ENCODE measurements around the gene PAPOLG. TPM values are rescaled to one million over a fixed set of nuclear protein-coding genes. Genes with fewer than 3 reads are reported as not detected.

PAPOLG gene
- total and polyA plus RNA-seq, 9 of the 15 experiments (the other 6 are each of a cell fraction or from before 2014, with no cell fraction given), result 3.9 to 16.3 (median 10.0) TPM

DNA sequence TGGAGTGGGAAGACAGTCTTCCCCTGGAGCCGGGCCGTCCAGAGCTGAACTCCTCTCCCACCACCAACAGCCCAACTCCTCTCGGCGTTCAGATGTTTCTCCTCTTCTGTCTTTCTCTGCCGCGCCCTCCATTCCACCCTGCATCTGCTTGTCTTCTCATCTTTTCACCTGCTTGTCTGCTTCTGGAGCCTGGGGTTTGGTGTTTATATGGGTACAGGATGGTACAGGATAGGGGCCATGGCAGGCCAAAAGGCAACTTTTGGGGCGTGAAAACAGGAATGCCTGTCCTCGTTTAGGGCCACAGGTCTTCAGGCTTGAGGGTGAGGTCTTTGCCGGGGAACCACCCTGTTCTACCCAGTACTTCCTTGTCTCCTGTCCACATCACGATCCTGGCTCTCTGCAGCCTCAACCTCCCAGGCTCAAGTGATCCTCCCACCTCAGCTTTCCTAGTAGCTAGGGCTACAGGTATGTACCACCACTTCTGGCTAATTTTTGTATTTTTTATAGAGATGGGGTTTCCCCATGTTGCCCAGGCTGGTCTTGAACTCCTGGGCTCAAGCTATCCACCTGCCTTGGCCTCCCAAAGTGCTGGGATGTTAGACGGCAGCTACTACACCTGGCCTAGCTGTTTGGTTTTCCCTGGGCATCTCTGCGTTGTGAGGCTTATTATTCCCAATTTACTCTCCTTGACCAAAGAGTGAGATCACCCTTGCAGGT lies 64.5 kb downstream of the PAPOLG start (continued):
- no peak for TF ChIP-seq ZBTB17 (CRISPR knock-in tag; IDR thresholded peaks at IDR 0.05)

GRCh38 chr2:60821133-60821469 lies 65.0 kb downstream of the PAPOLG start:
- Histone ChIP-seq H3K9me3 (replicated peaks; ENCODE audit: control insufficient read depth, insufficient read depth, low read depth, low read length) (no peaks in the 10 kb centered on the region), H4K20me1 (replicated peaks; ENCODE audit: control insufficient read depth, insufficient read depth, low read length) (no peaks in the 10 kb centered on the region), H3K9me1 (ENCODE audit: control insufficient read depth, insufficient read depth, low read length) (no peaks in the 10 kb centered on the region), H3K4me1 (replicated peaks in 1 of 2; ENCODE audit: control insufficient read depth in 2 of 2, insufficient read depth in 2 of 2, low read length in 2 of 2) (peaks cover 0 to 2% of the 10 kb centered on the region in 2 experiments; a peak in 2 of 5 replicates), H2AFZ (ENCODE audit: low read depth, low read length) (no peak overlapping the region), H3K36me3 (ENCODE audit: control insufficient read depth, insufficient read depth, low read length) (no peaks in the 10 kb centered on the region), H3K9ac (ENCODE audit: insufficient read depth in 1 of 2, low read depth in 2 of 2, low read length in 2 of 2) (no peak overlapping the region), H3K4me2 (ENCODE audit: insufficient read depth, low read length) (no peak overlapping the region), H3K79me2 (ENCODE audit: control insufficient read depth, insufficient read depth, low read length) (no peaks in the 10 kb centered on the region), H3K4me3 (no peak overlapping the region), H3K27ac (ENCODE audit: extremely low read depth, low read depth, low read length) (no peak overlapping the region), H3K27me3 (ENCODE audit: control insufficient read depth in 2 of 2, insufficient read depth in 2 of 2, low read length in 2 of 2) (peaks cover 4 to 6% of the 10 kb centered on the region in 2 experiments; a peak in 4 of 5 replicates)
- DNase-seq (ENCODE audit: extremely low read depth in 1 of 4, low spot score in 3 of 4) (no peak), ATAC-seq (no peak), FAIRE-seq (no peak)
- POLR2A ChIA-PET, result interaction anchor here (0.7 kb wide), 1 partner anchor 10 kb away, joined by 5 read pairs; no protein-coding TSS in a partner anchor
- WGBS (ENCODE audit: insufficient coverage, low coverage, missing lambda C conversion rate), result 24% methylated on average over 3 of the region's 3 CpGs
- intact Hi-C loops (cut with micrococcal nuclease) (no loop called here), in situ Hi-C loops (cut with MboI) (no loop called here)
- TF ChIP-seq C11orf30 (IDR thresholded peaks at IDR 0.05; ENCODE audit: low read depth), result peak; percentile 51
- 0 out of 2 replicates have a peak, but pooled peaks have one; percentile 16 for TF ChIP-seq MAFG (tag; conservative IDR thresholded peaks at IDR 0.05)
- TF ChIP-seq, protein P1, sequence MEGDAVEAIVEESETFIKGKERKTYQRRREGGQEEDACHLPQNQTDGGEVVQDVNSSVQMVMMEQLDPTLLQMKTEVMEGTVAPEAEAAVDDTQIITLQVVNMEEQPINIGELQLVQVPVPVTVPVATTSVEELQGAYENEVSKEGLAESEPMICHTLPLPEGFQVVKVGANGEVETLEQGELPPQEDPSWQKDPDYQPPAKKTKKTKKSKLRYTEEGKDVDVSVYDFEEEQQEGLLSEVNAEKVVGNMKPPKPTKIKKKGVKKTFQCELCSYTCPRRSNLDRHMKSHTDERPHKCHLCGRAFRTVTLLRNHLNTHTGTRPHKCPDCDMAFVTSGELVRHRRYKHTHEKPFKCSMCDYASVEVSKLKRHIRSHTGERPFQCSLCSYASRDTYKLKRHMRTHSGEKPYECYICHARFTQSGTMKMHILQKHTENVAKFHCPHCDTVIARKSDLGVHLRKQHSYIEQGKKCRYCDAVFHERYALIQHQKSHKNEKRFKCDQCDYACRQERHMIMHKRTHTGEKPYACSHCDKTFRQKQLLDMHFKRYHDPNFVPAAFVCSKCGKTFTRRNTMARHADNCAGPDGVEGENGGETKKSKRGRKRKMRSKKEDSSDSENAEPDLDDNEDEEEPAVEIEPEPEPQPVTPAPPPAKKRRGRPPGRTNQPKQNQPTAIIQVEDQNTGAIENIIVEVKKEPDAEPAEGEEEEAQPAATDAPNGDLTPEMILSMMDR (IDR thresholded peaks at IDR 0.05 in 2 of 3, conservative IDR thresholded peaks at IDR 0.05 in 1 of 3; ENCODE audit: insufficient read depth in 2 of 3, low read depth in 1 of 3, low read length in 3 of 3), result peak in 1 of 3 experiments; percentile 9; a peak in 1 of 6 replicates
- TF ChIP-seq KHSRP (IDR thresholded peaks at IDR 0.05), result no peak
- TF ChIP-seq ZNF584 (CRISPR knock-in tag; IDR thresholded peaks at IDR 0.05; ENCODE audit: low read depth), result no peak
- peak; percentile 73 for TF ChIP-seq ZNF316 (IDR thresholded peaks at IDR 0.05)
- TF ChIP-seq CBFA2T3 (IDR thresholded peaks at IDR 0.05), result peak; percentile 36
- BruUV-seq (replicated peaks), result no TSS peak
- CTCF ChIA-PET (ENCODE audit: low intra/inter-chr PET ratio), result no interaction called here
